Chondrocyte (in vitro differentiated cells): ENCODE measurements around the gene ADAM12. TPM values are rescaled to one million over a fixed set of nuclear protein-coding genes. Genes with fewer than 3 reads are reported as not detected.
"Not testable (repeated sequence)": the region's sequence is repeated elsewhere in the genome, so short reads cannot be mapped to it uniquely, and the experiment has no call there.

ENCODE experiments used
- DNase-seq: peaks from one replicate; pipeline ENCODE4 v3.0.0; 2021; ENCODE audit warnings: mixed read lengths, low spot score
- H3K27ac Mint-ChIP-seq: one replicate; pipeline ENCODE4 v1.8.0; 2021; ENCODE audit warnings: mild to moderate bottlenecking, moderate library complexity, mixed read lengths; ENCODE audit not compliant: unreplicated experiment
- H3K27me3 Mint-ChIP-seq: 2 replicates; pipeline ENCODE4 v1.8.0; 2021; ENCODE audit warnings: low read depth, mixed read lengths
- H3K36me3 Mint-ChIP-seq: 2 replicates; pipeline ENCODE4 v1.8.0; 2021; ENCODE audit warnings: low read depth, mixed read lengths
- H3K4me1 Mint-ChIP-seq: 2 replicates; pipeline ENCODE4 v1.8.0; 2021; ENCODE audit warnings: low read depth, mild to moderate bottlenecking, mixed read lengths
- H3K4me3 Mint-ChIP-seq: one replicate; pipeline ENCODE4 v1.8.0; 2021; ENCODE audit warnings: mild to moderate bottlenecking, moderate library complexity, mixed read lengths; ENCODE audit not compliant: unreplicated experiment
- H3K9me3 Mint-ChIP-seq: 2 replicates; pipeline ENCODE4 v1.8.0; 2021; ENCODE audit warnings: low read depth, mixed read lengths
- CTCF ChIP-seq: fragments of 200-600 bp; sonication (generic); IDR thresholded peaks from 2 replicates; pipeline ENCODE4 v1.5.0; 2021; ENCODE audit warnings: antibody characterized with exemption, mild to moderate bottlenecking, moderate library complexity
- total RNA-seq: library from RNA; stranded (reverse); gene quantifications from 3 replicates; pipeline ENCODE4 v1.2.1, GENCODE V29; 2021

Gene ADAM12
- total RNA-seq, 1 donor from 2014 or later = 175 TPM

DNA sequence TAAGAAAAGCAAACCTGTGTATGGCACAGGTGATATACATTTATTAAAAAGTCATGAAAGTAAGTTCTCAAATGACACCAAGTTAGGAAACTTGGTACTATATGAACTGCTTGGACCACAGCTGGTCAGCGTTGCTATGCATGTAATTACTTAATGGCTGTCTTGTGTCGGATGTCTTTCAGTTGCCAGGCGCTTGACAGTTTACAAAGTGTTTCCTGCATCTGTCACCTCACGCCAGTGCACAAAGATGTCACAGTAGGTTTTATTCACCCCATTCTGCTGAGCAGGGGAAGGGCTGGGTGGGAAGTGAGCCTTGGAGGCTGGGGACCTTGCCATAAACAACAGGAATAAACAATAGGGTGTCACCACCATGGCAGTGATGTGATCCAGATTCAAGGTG lies 35.8 kb downstream of the ADAM12 start:
- no peak for TF ChIP-seq CTCF
- DNase-seq = no peak
- Mint-ChIP-seq H3K9me3 (peaks cover 17% of the 10 kb centered on the region), H3K27ac (no peak overlapping the region), H3K4me3 (no peak overlapping the region), H3K27me3 (no peaks in the 10 kb centered on the region), H3K4me1 (peaks cover 28% of the 10 kb centered on the region), H3K36me3 (peaks cover 18% of the 10 kb centered on the region)

- Mint-ChIP-seq H3K36me3 (peaks cover 15% of the 10 kb centered on the region), H3K9me3 (peaks cover 2% of the 10 kb centered on the region), H3K4me3 (no peak overlapping the region), H3K27ac (peak overlapping the region; percentile 83), H3K4me1 (peaks cover 28% of the 10 kb centered on the region), H3K27me3 (no peaks in the 10 kb centered on the region)
- DNase-seq = no peak
- no peak for TF ChIP-seq CTCF
Measured at GRCh38 chr10:126351021-126351420, 37.3 kb downstream of the ADAM12 start.

DNA sequence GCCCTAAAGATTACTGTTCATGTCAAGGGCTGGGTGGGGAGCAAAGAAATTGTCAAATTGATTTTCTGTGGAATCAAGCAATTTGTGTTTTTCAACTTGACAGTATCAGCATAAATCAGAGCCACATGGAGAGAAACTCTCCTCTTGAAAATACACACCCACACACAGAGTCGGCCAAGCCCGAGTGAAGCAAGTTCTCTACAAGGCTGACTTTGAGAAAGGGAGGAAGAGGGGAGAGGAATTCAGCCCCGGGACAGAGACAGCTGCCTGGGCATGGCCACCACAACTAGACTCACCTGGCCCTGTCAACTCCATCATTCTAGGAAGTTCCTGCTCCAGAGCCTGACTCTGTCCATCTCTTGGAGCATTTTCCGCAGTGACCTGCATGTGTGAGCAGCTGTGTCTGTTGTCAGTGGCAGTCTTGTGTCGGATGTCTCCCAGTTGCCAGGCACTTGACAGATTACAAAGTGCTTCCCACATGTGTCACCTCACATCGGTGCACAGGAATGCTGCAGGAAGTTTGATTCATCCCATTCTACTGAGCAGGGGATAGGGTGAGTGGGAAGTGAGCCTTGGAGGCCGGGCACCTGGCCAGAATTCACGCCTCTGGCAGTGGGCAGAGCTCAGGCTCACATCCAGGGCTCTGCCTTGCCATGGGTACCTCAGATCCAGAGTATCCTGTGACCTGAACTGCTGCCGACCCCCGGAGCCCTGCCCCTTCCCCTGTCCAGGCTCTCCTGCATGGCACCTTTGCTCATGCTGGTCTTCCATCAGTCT lies 37.9 kb downstream of the ADAM12 start:
- peaks cover 28% of the 10 kb centered on the region for H3K4me1 Mint-ChIP-seq
- no peak for DNase-seq
- no peaks in the 10 kb centered on the region for H3K9me3 Mint-ChIP-seq
- no peaks in the 10 kb centered on the region for H3K27me3 Mint-ChIP-seq
- H3K36me3 Mint-ChIP-seq = peaks cover 13% of the 10 kb centered on the region
- TF ChIP-seq CTCF = no peak
- H3K27ac Mint-ChIP-seq = peak overlapping the region; percentile 83
- H3K4me3 Mint-ChIP-seq = no peak overlapping the region

- Mint-ChIP-seq H3K27me3 (no peaks in the 10 kb centered on the region), H3K4me1 (peaks cover 28% of the 10 kb centered on the region), H3K9me3 (no peaks in the 10 kb centered on the region), H3K4me3 (no peak overlapping the region), H3K27ac (no peak overlapping the region), H3K36me3 (peaks cover 13% of the 10 kb centered on the region)
- TF ChIP-seq CTCF = no peak
- DNase-seq = no peak
Measured at GRCh38 chr10:126349676-126350075, 38.6 kb downstream of the ADAM12 start.

GRCh38 chr10:126349101-126349500 lies 39.2 kb downstream of the ADAM12 start:
- peaks cover 14% of the 10 kb centered on the region for H3K36me3 Mint-ChIP-seq
- no peak overlapping the region for H3K27ac Mint-ChIP-seq
- no peaks in the 10 kb centered on the region for H3K27me3 Mint-ChIP-seq
- H3K4me3 Mint-ChIP-seq = no peak overlapping the region
- peaks cover 28% of the 10 kb centered on the region for H3K4me1 Mint-ChIP-seq
- peaks cover 3% of the 10 kb centered on the region for H3K9me3 Mint-ChIP-seq
- no peak for DNase-seq
- TF ChIP-seq CTCF = no peak

DNA sequence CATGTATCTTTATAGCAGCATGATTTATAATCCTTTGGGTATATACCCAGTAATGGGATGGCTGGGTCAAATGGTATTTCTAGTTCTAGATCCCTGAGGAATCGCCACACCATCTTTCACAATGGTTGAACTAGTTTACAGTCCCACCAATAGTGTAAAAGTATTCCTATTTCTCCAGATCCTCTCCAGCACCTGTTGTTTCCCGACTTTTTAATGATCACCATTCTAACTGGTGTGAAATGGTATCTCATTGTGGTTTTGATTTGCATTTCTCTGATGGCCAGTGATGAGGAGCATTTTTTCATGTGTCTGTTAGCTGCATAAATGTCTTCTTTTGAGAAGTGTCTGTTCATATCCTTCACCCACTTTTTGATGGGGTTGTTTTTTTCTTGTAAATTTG lies 44.8 kb downstream of the ADAM12 start:
- not testable (repeated sequence) for DNase-seq, H3K4me3 Mint-ChIP-seq

More for the DNA sequence above, 44.8 kb downstream of the ADAM12 start:
- H3K4me1 Mint-ChIP-seq, H3K27ac Mint-ChIP-seq, H3K9me3 Mint-ChIP-seq, H3K27me3 Mint-ChIP-seq: not testable (repeated sequence)
- H3K36me3 Mint-ChIP-seq = peaks cover 14% of the 10 kb centered on the region
